Measurements from ENCODE around the gene EPB41L2.

DNA sequence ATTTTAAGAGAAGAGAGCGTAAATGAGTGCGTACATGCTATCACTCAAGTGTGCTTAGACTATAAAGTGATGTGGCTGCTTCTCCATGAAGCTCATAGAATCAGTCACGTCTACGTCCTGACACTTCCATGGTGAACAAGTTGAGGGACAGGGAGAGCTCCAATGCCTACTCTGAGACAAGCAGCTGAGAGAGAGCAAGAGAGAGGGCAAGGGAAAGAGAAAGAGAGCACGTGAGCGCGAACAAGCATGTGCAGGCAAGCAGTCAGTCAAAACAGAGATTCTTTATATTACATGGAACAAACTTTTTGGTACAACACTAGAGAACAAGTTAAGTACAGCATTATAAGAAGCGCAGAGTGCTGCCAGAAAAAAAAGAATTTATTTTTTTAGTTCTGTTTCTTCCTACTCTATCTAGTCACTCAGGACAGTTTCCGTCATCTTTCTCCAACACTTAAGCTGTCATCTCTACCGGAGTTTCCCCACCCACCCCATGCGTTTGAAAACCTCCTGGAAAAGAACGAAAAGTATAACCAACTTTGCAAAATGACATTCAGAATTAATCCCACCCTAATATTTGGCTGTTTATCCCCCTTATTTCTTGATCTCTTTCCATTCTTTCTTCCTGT, 61.8 kb downstream of the EPB41L2 start:
- TF ChIP-seq, protein P1, sequence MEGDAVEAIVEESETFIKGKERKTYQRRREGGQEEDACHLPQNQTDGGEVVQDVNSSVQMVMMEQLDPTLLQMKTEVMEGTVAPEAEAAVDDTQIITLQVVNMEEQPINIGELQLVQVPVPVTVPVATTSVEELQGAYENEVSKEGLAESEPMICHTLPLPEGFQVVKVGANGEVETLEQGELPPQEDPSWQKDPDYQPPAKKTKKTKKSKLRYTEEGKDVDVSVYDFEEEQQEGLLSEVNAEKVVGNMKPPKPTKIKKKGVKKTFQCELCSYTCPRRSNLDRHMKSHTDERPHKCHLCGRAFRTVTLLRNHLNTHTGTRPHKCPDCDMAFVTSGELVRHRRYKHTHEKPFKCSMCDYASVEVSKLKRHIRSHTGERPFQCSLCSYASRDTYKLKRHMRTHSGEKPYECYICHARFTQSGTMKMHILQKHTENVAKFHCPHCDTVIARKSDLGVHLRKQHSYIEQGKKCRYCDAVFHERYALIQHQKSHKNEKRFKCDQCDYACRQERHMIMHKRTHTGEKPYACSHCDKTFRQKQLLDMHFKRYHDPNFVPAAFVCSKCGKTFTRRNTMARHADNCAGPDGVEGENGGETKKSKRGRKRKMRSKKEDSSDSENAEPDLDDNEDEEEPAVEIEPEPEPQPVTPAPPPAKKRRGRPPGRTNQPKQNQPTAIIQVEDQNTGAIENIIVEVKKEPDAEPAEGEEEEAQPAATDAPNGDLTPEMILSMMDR (IDR thresholded peaks at IDR 0.05): no peak
- no peak for TF ChIP-seq POLR2A (IDR thresholded peaks at IDR 0.05)

Data from upper lobe of left lung (tissue), 4 donors.